ENCODE data around the gene PANX2.
"Not testable (repeated sequence)": the region's sequence is repeated elsewhere in the genome, so short reads cannot be mapped to it uniquely, and the experiment has no call there.

The PANX2 gene

GRCh38 chr22:50170453-50171318 lies at the start of gene PANX2:
TSS of gene PANX2 (plus strand) at chr22:50170731. CDS start at chr22:50170731, 0 bp downstream.
- DNase-seq: no peak

GRCh38 chr22:50121202-50121740 lies 49.3 kb upstream of the PANX2 start:
- DNase-seq: no peak

GRCh38 chr22:50123119-50123518 lies 47.4 kb upstream of the PANX2 start:
- DNase-seq: no peak

- no peak for DNase-seq
Measured at GRCh38 chr22:50125029-50125428, 45.5 kb upstream of the PANX2 start.

GRCh38 chr22:50129121-50129736 lies 41.3 kb upstream of the PANX2 start:
- DNase-seq: no peak

- DNase-seq: no peak
Measured at GRCh38 chr22:50131894-50132293, 38.6 kb upstream of the PANX2 start.

- no peak for DNase-seq
Measured at GRCh38 chr22:50134481-50134880, 36.0 kb upstream of the PANX2 start.

- DNase-seq: no peak
Measured at GRCh38 chr22:50136581-50137015, 33.9 kb upstream of the PANX2 start.

GRCh38 chr22:50137277-50137676 lies 33.3 kb upstream of the PANX2 start:
- DNase-seq: not testable (repeated sequence)

- DNase-seq: no peak
Measured at GRCh38 chr22:50138041-50138440, 32.5 kb upstream of the PANX2 start.

- no peak for DNase-seq
Measured at GRCh38 chr22:50138988-50139387, 31.5 kb upstream of the PANX2 start.

GRCh38 chr22:50139843-50140415 lies 30.6 kb upstream of the PANX2 start:
- no peak for DNase-seq

GRCh38 chr22:50140615-50141014 lies 29.9 kb upstream of the PANX2 start:
- DNase-seq: no peak

GRCh38 chr22:50141462-50141861 lies 29.1 kb upstream of the PANX2 start:
- no peak for DNase-seq

GRCh38 chr22:50141891-50142363 lies 28.6 kb upstream of the PANX2 start:
- DNase-seq: no peak

GRCh38 chr22:50143096-50143495 lies 27.4 kb upstream of the PANX2 start:
- no peak for DNase-seq

- DNase-seq: no peak
Measured at GRCh38 chr22:50144005-50144614, 26.4 kb upstream of the PANX2 start.

GRCh38 chr22:50145721-50146438 lies 24.7 kb upstream of the PANX2 start:
- no peak for DNase-seq

GRCh38 chr22:50146439-50147238 lies 23.9 kb upstream of the PANX2 start:
- DNase-seq: no peak

GRCh38 chr22:50147258-50148165 lies 23.0 kb upstream of the PANX2 start:
- DNase-seq: not testable (repeated sequence)

- no peak for DNase-seq
Measured at GRCh38 chr22:50148166-50148500, 22.4 kb upstream of the PANX2 start.

Data from activated naive CD4-positive, alpha-beta T cell treated with Interleukin-2 at 50 U/mL for 16 hours (primary cell).